ENCODE measurements around the gene DHPS. TPM values are rescaled to one million over a fixed set of nuclear protein-coding genes. Genes with fewer than 3 reads are reported as not detected.

DHPS gene
- total and polyA plus RNA-seq, 2 donors (not counting 1 experiment from before 2014, with no cell fraction given): 187 to 204 TPM

GRCh38 chr19:12721656-12722565, 40.2 kb upstream of the DHPS start:
- Histone ChIP-seq H3K4me3 (ENCODE audit: control extremely low read depth in 1 of 5, extremely low read depth in 1 of 5, insufficient read depth in 1 of 5, low read depth in 2 of 5, low read length in 4 of 5) (peak overlapping the region; percentile 60 to 83 (median 77)), H3K36me3 (replicated peaks in 1 of 2; ENCODE audit: control extremely low read depth in 1 of 2, control insufficient read depth in 1 of 2, extremely low read depth in 1 of 2, insufficient read depth in 2 of 2, low read length in 1 of 2) (peaks cover 0 to 7% of the 10 kb centered on the region in 2 experiments), H3K9ac (ENCODE audit: low read length) (peak overlapping the region; percentile 85), H3K79me2 (ENCODE audit: control insufficient read depth, insufficient read depth, low read length) (peaks cover 74% of the 10 kb centered on the region), H3K27me3 (replicated peaks in 1 of 4; ENCODE audit: control extremely low read depth in 1 of 4, control insufficient read depth in 3 of 4, insufficient read depth in 4 of 4, low read length in 3 of 4) (no peaks in the 10 kb centered on the region), H3K9me3 (ENCODE audit: control extremely low read depth in 1 of 3, control insufficient read depth in 2 of 3, insufficient read depth in 1 of 3, low read length in 2 of 3) (no peaks in the 10 kb centered on the region), H4K20me1 (ENCODE audit: control insufficient read depth, insufficient read depth, low read length, poor library complexity, severe bottlenecking) (peaks cover 11% of the 10 kb centered on the region), H3K4me1 (ENCODE audit: control insufficient read depth in 2 of 2, insufficient read depth in 2 of 2, low read length in 2 of 2) (peaks cover 29 to 37% of the 10 kb centered on the region in 2 donors), H3K4me2 (replicated peaks; ENCODE audit: low read depth, low read length, poor library complexity, severe bottlenecking) (peak overlapping the region; percentile 95), H2AFZ (ENCODE audit: insufficient read depth, low read depth, low read length, poor library complexity, severe bottlenecking) (peak overlapping the region; percentile 83), H3K27ac (ENCODE audit: low read length in 2 of 2) (peak overlapping the region; percentile 17 to 69)
- Mint-ChIP-seq H3K9me3 (ENCODE audit: insufficient read depth) (no peaks in the 10 kb centered on the region), H3K4me1 (peaks cover 38% of the 10 kb centered on the region), H3K4me3 (peak overlapping the region; percentile 95), H3K27ac (peak overlapping the region; percentile 84), H3K27me3 (no peaks in the 10 kb centered on the region)
- under 1% methylated on average over 48 of the region's 65 CpGs for WGBS (ENCODE audit: insufficient coverage)
- TF ChIP-seq CTCF (IDR thresholded peaks at IDR 0.05) (no peak), EZH2 (IDR thresholded peaks at IDR 0.05; ENCODE audit: borderline replicate concordance, insufficient read depth, low read depth, low read length, poor library complexity, severe bottlenecking) (no peak)
- ATAC-seq (ENCODE audit: low read depth): peak; percentile 42
- intact Hi-C loops (cut with micrococcal nuclease): loop anchor here (1.0 to 5.0 kb wide), 4 partner anchors 41 to 85 kb away; partner anchors contain the start of genes DHPS, HOOK2, MAN2B1 and RNASEH2A
- CTCF ChIA-PET: interaction anchor here (0.7 to 3.5 kb wide), 8 partner anchors 12 to 74 kb away, joined by 3 to 26 read pairs (median 5); partner anchors contain the start of genes JUNB and TRIR
- peak; percentile 76 for DNase-seq
- POLR2A ChIA-PET: interaction anchor here (0.7 to 3.6 kb wide), 10 partner anchors 8 to 109 kb away, joined by 3 to 30 read pairs (median 8); partner anchors contain the start of genes DHPS, FBXW9, JUNB and TRIR
